ENCODE measurements around the gene DNAJC10.

- no peak for TF ChIP-seq BRCA1 (IDR thresholded peaks at IDR 0.05; ENCODE audit: low read depth, low read length)
- TF ChIP-seq CTCF (IDR thresholded peaks at IDR 0.05 in 2 of 3, conservative IDR thresholded peaks at IDR 0.05 in 1 of 3; ENCODE audit: control insufficient read depth in 2 of 3, extremely low read depth in 1 of 3, insufficient read depth in 1 of 3, low read depth in 3 of 3, low read length in 3 of 3), result no peak
- TF ChIP-seq ZNF384 (IDR thresholded peaks at IDR 0.05; ENCODE audit: borderline replicate concordance, low read depth, low read length), result no peak
- no peak for TF ChIP-seq HDAC2 (IDR thresholded peaks at IDR 0.05)
These were observed 115.9 kb downstream of the DNAJC10 start for GRCh38 chr2:182831921-182832320.

Measured in GM12878 (cell line).